ENCODE measurements around the gene LSM7.

DNA sequence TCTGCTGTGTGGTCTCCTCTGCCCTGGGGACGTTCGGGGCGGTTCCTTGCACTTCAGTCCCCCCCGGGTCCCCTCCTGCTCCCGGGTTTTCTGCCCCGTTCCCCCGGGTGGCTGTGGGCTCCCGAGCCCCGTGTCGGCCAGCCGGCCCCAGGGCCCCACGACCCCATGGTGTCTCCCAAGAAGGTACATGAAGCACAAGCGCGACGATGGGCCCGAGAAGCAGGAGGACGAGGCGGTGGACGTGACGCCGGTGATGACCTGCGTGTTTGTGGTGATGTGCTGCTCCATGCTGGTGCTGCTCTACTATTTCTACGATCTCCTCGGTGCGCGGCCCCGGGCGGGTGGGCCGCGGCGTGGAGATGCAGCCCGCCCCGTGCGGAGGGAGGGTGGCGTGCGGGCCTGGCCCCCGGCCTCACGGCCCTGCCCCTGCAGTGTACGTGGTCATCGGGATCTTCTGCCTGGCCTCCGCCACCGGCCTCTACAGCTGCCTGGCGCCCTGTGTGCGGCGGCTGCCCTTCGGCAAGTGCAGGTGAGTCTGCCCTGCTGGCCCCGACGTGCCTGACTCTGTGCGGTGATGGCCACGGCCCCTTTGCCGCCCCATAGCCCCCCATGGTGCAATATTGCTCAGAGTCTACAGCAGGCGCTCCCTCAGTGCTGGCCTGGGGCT, 11.4 kb upstream of the LSM7 start:
- no peak for TF ChIP-seq POLR2A (IDR thresholded peaks at IDR 0.05; ENCODE audit: low read length)
- no peak for TF ChIP-seq GATA1 (IDR thresholded peaks at IDR 0.05; ENCODE audit: low read depth, low read length)

Data from erythroblast (primary cell).